Activated CD4-positive, alpha-beta T cell treated with anti-CD3 and anti-CD28 coated beads for 24 hours (primary cell): ENCODE data around the gene RAC3.
A peak's percentile ranks its signal among the peaks of the same experiment; 100 is the strongest.
"Not testable (repeated sequence)": the region's sequence is repeated elsewhere in the genome, so short reads cannot be mapped to it uniquely, and the experiment has no call there.

ENCODE experiments used
- DNase-seq, 2 donors: peaks; one replicate each; pipeline ENCODE4 v3.0.0-alpha.2; 2020; ENCODE audit warnings: low read depth in 2 of 2

The RAC3 gene

GRCh38 chr17:82023447-82024241 lies 7.8 kb upstream of the RAC3 start:
- DNase-seq, result no peak

- no peak for DNase-seq
Measured at GRCh38 chr17:82024859-82025258, 6.6 kb upstream of the RAC3 start.

- no peak for DNase-seq
Measured at GRCh38 chr17:82025401-82026107, 5.9 kb upstream of the RAC3 start.

DNA sequence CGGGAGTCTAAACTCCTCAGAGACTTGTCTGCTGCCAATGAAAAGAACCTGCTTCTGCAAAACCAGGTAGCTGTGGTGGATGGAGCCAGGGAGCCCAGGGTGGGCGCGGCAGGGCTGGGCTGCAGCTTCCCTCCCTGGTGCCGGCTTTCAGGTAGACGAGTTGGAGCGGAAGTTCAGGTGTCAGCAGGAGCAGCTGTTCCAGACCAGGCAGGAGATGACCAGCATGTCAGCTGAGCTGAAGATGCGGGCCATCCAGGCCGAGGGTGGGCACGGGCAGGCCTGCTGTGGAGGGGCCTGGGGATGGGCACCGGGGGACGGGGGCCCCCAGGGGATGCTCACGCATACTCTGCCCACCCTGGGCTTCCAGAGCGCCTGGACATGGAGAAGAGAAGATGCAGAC lies 3.2 kb upstream of the RAC3 start:
- no peak for DNase-seq

DNA sequence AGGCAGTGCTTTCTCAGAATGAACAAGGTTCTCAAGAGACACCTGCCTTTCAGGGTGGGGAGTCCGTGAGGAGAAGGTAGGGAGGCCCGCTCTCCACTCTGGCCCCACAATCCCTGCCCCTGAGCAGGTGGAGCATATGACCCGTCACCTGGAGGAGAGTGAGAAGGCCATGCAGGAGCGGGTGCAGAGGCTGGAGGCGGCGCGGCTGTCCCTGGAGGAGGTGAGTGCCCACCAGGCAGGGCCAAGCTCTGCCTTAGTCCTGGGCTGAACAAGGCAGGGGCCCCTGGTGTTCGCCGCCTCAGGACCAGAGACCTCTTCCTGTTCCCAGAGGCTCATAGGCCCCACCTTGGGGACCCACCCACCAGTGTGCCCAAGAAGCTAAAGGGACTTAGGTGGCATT lies 2.5 kb upstream of the RAC3 start:
- no peak for DNase-seq

DNA sequence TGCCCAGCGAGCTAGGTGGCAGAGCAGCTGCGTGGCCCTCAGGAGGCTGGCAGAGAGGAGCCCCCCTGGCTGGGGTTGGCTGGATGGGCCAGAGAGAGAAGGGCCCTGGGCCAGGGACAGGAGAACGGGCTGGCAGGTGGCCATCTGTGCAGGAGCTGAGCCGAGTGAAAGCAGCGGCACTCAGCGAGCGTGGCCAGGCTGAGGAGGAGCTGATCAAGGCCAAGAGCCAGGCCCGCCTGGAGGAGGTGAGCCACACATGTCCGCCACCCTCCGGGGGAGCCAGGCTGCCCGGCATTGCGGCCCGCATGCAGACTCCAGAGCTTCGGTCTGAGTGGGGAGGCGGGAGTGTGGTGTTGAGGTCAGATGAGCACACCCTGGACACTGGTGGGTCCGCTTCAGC lies 2.1 kb upstream of the RAC3 start:
- no peak for DNase-seq

GRCh38 chr17:82029990-82030469 lies 1.4 kb upstream of the RAC3 start:
- no peak for DNase-seq

DNA sequence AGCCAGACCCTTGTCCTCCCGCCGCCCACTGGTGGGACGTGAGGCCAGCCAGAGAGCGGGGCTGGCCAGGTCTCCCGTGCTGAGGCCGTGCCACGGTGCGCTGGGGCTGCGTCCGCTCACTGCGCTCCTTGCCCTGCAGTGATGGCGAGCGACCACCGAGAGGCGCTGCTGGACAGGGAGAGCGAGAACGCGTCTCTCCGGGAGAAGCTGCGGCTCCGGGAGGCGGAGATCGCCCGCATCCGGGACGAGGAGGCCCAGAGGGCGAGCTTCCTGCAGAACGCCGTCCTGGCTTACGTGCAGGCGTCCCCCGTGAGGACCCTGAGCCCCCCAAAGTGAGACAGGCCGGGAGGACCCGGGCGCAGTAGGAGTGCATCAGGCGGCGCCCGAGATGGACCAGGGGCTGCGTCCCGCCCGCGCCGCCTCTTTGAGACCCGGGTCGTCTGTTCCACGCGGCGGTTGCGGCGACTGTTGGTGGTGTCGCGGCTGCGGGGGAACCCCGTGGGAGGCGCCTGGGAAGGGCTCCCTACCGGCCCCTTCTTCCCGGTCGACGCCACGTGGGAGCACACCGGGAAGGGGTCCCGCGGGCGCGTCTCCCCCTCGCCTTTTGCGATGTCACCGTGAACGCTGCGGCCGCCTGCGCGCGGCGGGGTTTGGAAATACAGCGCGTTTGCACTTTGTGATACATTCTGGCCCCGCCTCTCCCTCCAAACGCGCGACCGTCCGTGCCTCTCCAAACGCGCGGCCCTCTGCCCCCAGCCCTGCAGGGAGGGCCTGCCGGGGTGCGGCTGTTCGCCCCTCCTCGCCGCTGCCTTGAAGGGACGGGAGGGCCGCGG lies 792 bp upstream of the RAC3 start:
- peak; percentile 70 to 79 for DNase-seq

DNA sequence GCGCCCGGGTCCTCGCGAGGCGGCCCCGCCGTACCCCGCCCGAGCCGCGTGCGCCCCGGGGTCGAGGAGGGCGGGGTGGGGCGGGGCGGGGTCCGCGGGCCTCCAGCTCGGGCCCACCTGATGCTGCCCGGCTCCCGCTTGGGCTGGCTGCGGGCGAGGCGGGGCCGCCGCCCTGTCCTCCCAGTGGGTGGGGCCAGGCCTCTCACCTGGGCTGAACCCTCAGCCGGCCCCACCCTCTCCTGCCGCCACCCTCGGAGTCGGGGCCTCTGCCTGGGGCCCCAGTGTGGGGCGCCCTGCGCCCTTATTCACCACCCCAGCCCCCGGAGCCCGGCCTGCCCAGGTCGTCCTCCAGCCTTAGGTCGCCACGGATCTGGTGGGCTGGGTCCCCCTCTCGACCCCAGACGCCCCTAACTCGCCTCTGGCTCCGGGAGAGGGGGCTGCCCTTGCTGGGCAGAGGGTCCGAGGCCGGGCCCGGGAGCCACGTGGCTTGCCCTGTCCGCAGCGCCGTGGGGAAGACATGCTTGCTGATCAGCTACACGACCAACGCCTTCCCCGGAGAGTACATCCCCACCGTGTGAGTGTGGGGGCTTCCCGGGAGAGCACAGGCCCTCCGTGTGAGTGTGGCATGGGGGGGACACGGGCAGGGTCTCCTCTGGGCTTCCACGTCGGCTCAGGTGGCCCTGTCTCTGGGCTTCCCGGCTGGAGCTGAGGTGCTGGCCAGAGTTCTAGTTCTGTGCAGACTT lies 578 bp downstream of the RAC3 start:
- DNase-seq, result peak in 1 of 2 donors; percentile 36

- DNase-seq, result no peak
Measured at GRCh38 chr17:82033359-82034085, 2.0 kb downstream of the RAC3 start.

DNA sequence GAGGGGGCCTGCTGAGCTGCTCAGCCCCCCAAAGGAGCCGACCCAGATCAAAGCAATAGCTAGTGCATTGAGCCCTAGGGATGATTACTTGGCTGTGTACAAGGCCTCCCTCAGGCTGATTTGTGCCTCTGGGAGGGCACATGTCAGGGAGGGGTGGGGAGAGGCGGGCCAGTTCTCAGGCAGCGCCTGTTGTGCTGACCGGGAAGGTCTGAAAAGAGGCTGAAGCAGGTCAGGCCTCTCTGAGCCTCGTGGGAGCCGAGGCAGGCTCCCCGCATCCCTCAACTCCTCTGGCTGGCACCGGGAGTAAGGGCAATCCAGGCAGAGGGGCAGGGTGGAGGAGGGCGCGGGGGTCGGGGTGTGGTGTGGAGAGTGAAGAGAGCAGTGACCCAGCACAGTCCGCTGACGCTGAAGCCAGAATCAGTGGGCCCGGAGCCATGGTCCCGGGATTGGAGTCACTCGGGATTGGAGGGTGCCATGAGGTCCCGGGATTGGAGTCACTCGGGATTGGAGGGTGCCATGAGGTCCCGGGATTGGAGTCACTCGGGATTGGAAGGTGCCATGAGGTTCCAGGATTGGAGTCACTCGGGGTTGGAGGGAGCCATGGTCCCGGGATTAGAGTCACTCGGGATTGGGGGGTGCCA lies 3.0 kb downstream of the RAC3 start:
- no peak for DNase-seq

DNA sequence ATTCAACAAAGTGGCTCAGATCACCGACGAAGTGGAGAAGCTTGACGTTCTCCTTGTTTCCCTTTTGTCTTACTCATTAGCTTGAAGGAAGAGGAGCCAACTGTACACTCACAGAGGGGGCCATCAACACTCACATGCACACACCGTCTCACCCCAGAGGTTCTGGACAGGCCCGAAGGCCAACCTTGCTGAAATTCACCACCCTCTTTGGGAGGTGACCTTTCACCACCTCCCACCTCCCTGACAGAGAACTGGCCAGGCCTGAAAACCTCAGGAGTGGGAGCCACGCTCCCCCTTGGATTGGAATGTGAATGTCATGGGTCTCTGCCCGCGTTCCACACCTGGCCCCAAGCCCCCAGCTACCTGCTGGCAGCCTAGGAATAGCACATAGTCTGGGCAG lies 4.0 kb downstream of the RAC3 start:
- no peak for DNase-seq

DNA sequence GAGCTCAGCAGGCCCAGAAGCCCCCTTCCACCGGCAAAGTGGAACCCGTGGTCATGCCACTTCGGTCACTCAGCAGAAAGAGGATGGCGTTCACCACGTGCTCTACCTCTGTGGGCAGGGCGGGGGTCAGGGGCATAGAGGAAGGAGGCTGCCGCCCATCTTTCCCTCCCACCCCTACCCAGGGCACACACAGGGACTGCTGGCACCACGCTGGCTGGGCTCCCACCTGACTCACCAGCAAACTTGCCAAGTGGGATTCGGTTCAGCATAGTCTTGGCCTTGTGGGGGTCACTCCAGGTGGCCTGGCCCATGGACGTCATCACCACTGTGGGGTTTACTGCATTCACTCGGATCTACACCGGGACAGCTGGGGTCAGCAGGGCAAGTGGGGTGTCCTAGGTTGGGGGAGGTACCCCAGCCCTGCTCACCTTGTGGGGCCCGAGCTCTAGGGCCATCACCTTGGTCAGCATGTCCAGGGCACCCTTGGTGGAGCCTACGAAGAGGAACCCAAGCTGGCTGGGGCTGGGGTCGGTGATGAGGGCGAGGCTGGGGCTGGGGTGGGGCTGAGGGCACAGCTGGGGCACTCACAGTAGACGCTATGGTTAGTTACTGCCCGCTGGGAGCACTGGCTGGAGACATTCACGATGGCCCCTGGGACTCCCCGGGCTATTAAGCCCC lies 4.6 kb downstream of the RAC3 start:
- no peak for DNase-seq

- no peak for DNase-seq
Measured at GRCh38 chr17:82036634-82037091, 5.2 kb downstream of the RAC3 start.

- DNase-seq, result peak; percentile 88 to 95
Measured at GRCh38 chr17:82037092-82037888, 5.8 kb downstream of the RAC3 start, which contains the start of gene DCXR. TSS of gene DCXR (minus strand) at chr17:82037697. CDS start at chr17:82037682, 15 bp downstream.

DNA sequence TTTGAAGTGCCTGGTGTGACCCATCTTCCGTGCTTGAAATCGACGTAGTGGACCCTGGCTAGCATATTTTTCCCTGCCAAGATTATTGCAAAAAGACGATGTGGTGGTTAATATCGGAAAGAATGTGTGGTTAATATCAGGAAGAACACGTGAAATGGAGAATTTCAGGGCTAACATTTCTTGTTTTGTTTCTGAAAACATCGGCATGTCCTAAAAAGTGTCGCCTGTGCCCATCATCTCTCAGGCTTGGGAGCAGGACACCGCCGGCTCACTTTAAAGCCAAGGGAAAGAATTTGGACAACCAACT lies 6.4 kb downstream of the RAC3 start:
- no peak for DNase-seq

DNA sequence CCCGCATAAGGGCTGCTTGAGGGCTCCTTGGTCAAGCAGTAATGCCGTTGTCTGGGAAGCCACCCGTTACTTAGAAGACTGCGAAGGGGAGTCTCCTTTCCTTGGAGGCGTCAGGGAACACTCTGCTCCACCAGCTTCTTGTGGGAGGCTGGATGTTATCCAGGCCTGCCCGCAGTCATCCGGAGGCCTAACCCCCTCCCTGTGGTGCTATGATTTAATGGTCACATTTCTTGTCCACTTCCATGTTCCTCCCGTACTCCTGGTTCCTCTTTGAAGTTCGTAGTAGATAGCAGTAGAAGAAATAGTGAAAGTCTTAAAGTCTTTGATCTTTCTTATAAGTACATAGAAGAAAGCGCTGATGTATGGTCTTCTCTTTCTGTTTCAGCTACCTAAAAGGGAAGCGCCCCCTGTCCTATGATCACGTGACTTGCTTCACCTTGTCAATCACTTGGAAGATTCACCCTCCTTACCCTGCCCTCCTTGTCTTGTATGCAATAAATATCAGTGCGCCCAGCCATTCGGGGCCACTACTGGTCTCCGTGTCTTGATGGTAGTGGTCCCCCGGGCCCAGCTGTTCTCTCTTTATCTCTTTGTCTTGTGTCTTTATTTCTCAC lies 7.4 kb downstream of the RAC3 start:
- not testable (repeated sequence) for DNase-seq

GRCh38 chr17:82039695-82040299 lies 8.3 kb downstream of the RAC3 start:
- no peak for DNase-seq
